Measurements from ENCODE around the gene HNRNPA0. TPM values are rescaled to one million over a fixed set of nuclear protein-coding genes. Genes with fewer than 3 reads are reported as not detected.

Gene HNRNPA0
- total RNA-seq, 1 donor from 2014 or later = 102 TPM

GRCh38 chr5:137703565-137703964 lies 50.6 kb downstream of the HNRNPA0 start:
- Mint-ChIP-seq H3K4me1 (no peaks in the 10 kb centered on the region), H3K36me3 (ENCODE audit: low read depth) (peaks cover 13% of the 10 kb centered on the region), H3K9me3 (no peaks in the 10 kb centered on the region), H3K4me3 (no peak overlapping the region), H3K27ac (ENCODE audit: unreplicated experiment) (no peak overlapping the region), H3K27me3 (ENCODE audit: low read depth) (no peaks in the 10 kb centered on the region)
- no peak for TF ChIP-seq CTCF (conservative IDR thresholded peaks at IDR 0.05)
- DNase-seq (ENCODE audit: low read depth, low spot score) = no peak

GRCh38 chr5:137700282-137700680 lies 53.9 kb downstream of the HNRNPA0 start:
- no peak for TF ChIP-seq CTCF (conservative IDR thresholded peaks at IDR 0.05)
- Mint-ChIP-seq H3K27me3 (ENCODE audit: low read depth) (no peaks in the 10 kb centered on the region), H3K9me3 (no peaks in the 10 kb centered on the region), H3K36me3 (ENCODE audit: low read depth) (peaks cover 3% of the 10 kb centered on the region), H3K4me1 (no peaks in the 10 kb centered on the region), H3K27ac (ENCODE audit: unreplicated experiment) (no peak overlapping the region), H3K4me3 (no peak overlapping the region)
- DNase-seq (ENCODE audit: low read depth, low spot score) = no peak

- Mint-ChIP-seq H3K36me3 (ENCODE audit: low read depth) (no peaks in the 10 kb centered on the region), H3K27me3 (ENCODE audit: low read depth) (no peaks in the 10 kb centered on the region), H3K4me1 (no peaks in the 10 kb centered on the region), H3K27ac (ENCODE audit: unreplicated experiment) (no peak overlapping the region), H3K9me3 (no peaks in the 10 kb centered on the region), H3K4me3 (no peak overlapping the region)
- no peak for DNase-seq (ENCODE audit: low read depth, low spot score)
- TF ChIP-seq CTCF (conservative IDR thresholded peaks at IDR 0.05) = no peak
Measured at GRCh38 chr5:137699336-137700281, 54.6 kb downstream of the HNRNPA0 start.

GRCh38 chr5:137696481-137696880 lies 57.7 kb downstream of the HNRNPA0 start:
- no peaks in the 10 kb centered on the region for H3K9me3 Mint-ChIP-seq
- no peak overlapping the region for H3K4me3 Mint-ChIP-seq
- H3K4me1 Mint-ChIP-seq = no peaks in the 10 kb centered on the region
- H3K27ac Mint-ChIP-seq (ENCODE audit: unreplicated experiment) = no peak overlapping the region
- peaks cover 3% of the 10 kb centered on the region for H3K36me3 Mint-ChIP-seq (ENCODE audit: low read depth)
- no peak for TF ChIP-seq CTCF (conservative IDR thresholded peaks at IDR 0.05)
- DNase-seq (ENCODE audit: low read depth, low spot score) = no peak
- no peaks in the 10 kb centered on the region for H3K27me3 Mint-ChIP-seq (ENCODE audit: low read depth)

- H3K4me3 Mint-ChIP-seq = no peak overlapping the region
- no peaks in the 10 kb centered on the region for H3K4me1 Mint-ChIP-seq
- no peak for TF ChIP-seq CTCF (conservative IDR thresholded peaks at IDR 0.05)
- H3K9me3 Mint-ChIP-seq = no peaks in the 10 kb centered on the region
- H3K27me3 Mint-ChIP-seq (ENCODE audit: low read depth) = no peaks in the 10 kb centered on the region
- no peak for DNase-seq (ENCODE audit: low read depth, low spot score)
- H3K36me3 Mint-ChIP-seq (ENCODE audit: low read depth) = peaks cover 3% of the 10 kb centered on the region
- H3K27ac Mint-ChIP-seq (ENCODE audit: unreplicated experiment) = no peak overlapping the region
Measured at GRCh38 chr5:137695651-137696428, 58.3 kb downstream of the HNRNPA0 start.

Other genes with a start within 250 kb of the HNRNPA0 start
- 9.4 and 11.8 TPM in 2 replicates for gene KLHL3, start 18.3 kb downstream of the HNRNPA0 start, total RNA-seq
- not detected in 2 replicates for gene MYOT, start 113.5 kb upstream of the HNRNPA0 start, total RNA-seq
- not detected in 2 replicates for gene PKD2L2, start 135.1 kb upstream of the HNRNPA0 start, total RNA-seq